Activated CD4-positive, alpha-beta T cell treated with anti-CD3 and anti-CD28 coated beads for 48 hours (primary cell): ENCODE data around the gene RAB1A.
A peak's percentile ranks its signal among the peaks of the same experiment; 100 is the strongest.

Experiments used
- DNase-seq: peaks from one replicate; pipeline ENCODE4 v3.0.0-alpha.2; 2020

The RAB1A gene

DNA sequence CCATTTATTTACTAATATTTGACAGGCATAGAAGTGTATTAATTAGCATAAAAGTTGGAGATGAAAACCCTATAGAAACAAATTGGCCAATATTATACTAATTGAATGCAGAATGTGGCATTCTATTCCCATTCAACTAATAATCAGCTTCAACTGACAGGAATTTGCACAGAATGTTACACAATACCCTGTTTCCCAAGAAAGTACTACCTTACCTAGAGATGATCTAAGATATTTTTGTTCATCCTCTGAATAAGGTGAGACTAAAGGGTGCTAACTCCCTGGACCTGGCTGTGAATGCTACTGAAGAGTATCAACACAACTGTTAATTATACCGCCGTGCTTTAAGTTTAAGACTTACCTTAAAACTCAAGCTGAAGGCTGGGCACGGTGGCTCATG lies 44.8 kb downstream of the RAB1A start:
- no peak for DNase-seq

DNA sequence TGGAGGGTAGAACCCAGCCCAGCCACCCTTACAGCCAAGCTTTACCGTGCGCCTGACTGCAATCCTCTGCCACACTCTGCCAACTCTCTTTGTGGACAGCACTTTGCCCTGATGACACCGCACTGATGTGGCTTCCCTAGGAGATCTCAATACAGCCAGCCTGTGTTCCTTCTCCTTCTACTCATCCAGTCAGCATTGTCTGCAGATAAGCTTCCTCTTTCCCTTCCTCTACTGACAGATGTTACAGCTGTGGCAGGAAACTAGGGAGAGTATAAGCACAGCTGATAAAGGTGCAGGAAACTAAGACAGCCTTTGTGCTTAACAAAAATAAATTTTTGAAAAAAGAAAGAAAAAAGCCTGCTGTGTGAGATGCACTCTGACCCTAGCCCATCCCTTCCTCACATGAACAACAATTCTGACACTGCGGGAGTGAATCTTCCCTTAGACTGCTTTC lies 48.6 kb downstream of the RAB1A start:
- DNase-seq: no peak

DNA sequence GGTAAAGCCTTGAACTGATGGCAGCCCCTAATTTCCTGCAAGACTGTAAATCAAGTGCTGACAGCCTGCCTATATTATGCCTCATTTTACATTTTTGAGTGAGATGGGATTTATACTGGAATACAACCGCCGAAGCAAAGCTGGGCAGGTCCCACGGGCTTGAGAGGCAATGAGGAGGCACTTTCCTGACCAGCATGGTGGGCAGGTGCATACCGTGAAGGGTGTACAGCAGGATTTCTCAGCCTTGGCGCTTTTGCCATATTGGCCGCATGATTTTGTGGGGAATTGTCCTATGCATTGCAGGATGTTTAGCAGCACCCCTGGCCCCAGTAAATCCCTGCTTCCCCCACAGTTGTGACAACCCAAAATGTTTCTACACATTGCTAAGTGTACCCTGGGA lies 50.9 kb downstream of the RAB1A start:
- no peak for DNase-seq

- DNase-seq: no peak
These were observed 52.0 kb downstream of the RAB1A start for GRCh38 chr2:65077898-65078297.

- no peak for DNase-seq
These were observed 53.6 kb downstream of the RAB1A start for GRCh38 chr2:65076345-65076710.

- DNase-seq: no peak
These were observed 54.1 kb downstream of the RAB1A start for GRCh38 chr2:65075605-65076344.

DNA sequence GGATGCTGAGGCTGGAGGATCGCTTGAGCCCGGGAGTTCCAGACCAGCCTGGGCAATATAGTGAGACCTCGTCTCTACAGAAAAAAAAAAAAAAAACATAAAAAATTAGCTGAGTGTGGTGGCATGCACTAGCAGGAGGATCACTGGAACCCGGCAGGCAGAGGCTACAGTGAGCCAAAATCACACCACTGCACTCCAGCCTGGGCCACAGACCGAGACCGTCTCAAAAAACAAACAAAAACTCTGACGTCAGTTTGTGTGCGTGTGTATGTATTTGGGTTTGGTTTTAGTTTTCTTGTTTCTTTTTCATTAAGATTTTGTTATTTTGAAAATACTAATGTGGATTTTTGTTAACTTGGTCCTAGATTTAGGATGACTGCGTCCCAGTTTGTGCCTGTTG lies 54.7 kb downstream of the RAB1A start:
- DNase-seq: no peak

DNA sequence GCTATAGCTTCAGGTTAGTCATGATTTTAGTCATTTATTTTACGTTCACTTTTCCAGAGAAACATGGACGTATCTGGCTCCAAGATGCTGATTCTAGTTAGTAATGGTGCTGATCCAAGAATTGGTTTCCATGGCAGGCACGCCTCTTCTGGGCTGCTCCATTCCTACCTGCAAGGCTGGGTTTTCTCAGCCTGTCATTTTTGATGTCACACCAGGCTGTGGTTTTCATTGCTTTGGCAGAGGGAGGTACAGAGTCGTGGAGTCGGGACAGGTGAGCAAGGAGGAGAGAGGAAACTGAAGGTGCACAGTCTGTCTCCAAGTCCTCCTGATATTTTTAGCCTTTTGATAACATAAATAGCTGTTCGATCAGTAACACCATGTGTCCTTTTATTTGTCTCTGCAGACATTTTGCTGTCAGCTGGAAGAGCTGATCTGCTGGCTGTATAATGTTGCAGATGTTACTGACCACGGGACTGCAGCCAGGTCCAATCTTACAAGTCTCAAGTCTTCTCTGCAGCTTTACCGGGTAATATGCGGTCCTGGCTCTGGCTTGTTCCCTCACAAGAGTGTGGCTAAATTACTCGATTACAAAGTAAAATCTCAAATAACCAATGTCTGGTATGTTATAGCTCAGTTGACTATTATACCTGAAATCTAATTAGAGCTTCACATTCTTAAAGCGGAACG lies 55.9 kb downstream of the RAB1A start:
- no peak for DNase-seq

- DNase-seq: no peak
These were observed 57.5 kb downstream of the RAB1A start for GRCh38 chr2:65072181-65072970.

- DNase-seq: no peak
These were observed 58.3 kb downstream of the RAB1A start for GRCh38 chr2:65071499-65072180.

GRCh38 chr2:65070856-65071255 lies 59.0 kb downstream of the RAB1A start:
- DNase-seq: no peak

DNA sequence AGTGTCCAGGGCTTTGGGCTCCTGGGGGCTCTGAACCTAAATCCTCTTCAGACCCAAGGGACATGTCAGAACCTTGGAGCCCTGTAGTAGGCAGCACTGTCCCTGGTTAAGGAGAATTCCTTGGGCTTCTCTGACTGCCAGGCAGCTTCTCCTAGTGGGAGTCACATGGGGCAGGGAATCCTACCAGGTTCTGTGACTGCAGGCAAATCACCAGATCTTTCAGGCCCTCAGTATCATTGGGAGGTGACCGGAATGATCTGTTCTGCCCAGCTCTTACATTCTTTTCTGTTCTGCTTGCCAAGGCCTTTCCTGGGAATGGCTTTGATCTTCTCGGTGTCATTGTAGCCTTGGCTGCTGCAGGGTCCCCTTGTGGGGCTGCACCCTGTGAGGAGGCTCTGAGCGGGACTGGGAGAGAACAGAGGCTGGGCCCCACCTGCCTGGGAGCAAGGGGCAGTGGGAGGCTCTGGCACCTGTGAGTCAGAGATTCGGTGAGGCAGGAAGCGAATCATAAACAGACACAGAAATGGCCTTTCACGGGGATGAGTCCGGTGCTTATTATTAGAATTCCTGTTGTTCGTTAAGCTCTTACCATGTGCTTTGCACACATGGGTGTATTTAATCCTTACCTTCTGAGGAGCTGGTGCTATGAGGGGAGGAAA lies 59.6 kb downstream of the RAB1A start:
- peak; percentile 23 for DNase-seq

DNA sequence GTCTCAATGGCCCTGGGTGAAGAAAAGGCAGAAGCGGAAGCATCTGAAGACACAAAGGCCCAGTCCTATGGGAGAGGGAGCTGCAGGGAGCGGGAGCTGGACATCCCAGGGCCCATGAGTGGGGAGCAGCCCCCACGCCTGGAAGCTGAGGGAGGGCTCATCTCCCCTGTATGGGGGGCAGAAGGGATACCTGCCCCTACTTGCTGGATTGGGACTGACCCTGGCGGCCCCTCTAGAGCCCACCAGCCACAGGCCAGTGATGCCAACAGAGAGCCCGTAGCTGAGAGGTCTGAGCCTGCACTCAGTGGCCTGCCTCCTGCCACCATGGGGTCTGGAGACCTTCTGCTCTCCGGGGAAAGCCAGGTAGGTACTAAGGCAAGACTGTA lies 60.5 kb downstream of the RAB1A start:
- DNase-seq: no peak

- DNase-seq: no peak
These were observed 61.9 kb downstream of the RAB1A start for GRCh38 chr2:65067806-65068553.

GRCh38 chr2:65064728-65065552 lies 65.0 kb downstream of the RAB1A start:
- peak; percentile 44 for DNase-seq

DNA sequence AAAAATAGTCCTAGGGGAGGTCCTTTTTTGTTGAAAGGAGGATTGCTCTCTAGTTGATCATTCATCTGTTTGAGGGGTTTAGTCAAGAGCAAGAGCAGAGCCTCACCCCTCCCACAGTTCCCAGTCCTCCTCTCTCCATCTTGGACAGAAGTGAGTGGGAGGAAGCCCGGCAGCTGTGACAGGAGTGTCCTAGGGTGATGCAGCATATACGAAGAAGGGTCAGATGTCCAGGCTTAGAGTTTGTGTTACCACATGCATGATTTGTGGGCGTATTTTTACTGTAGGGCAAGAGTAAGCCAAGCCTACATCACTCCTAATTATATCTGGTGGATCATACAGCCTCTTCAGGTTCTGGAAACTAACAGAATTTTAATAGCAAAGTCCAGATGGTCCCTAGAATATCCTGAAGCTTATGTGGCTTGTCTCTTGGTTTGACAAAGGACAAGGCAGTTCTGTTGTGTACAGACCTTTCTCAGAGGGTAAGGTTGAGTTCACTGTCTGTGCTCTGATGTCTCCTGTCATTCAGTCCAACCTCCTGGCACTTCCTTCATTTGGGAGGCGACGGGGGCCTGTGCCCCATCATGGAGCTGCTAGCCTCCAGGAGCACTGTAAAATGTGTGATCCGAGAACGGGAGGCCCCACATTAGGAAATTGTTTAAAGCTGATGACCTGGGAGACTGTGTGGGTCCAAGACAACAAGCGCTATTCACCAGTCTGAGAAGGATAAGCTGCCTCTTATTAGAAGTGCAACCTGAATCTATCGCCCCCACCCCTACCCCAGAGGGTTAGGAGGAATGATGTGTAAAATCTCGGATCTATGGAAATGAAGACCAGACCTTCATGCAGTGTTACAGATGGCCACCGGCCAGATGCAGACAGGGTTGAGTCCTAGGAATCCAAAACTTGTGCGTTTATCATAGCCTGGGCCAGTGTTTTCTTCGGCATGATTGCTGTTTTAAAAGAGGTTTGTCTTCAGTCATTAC lies 66.8 kb downstream of the RAB1A start:
- DNase-seq: no peak

GRCh38 chr2:65061910-65062339 lies 68.0 kb downstream of the RAB1A start:
- DNase-seq: no peak

DNA sequence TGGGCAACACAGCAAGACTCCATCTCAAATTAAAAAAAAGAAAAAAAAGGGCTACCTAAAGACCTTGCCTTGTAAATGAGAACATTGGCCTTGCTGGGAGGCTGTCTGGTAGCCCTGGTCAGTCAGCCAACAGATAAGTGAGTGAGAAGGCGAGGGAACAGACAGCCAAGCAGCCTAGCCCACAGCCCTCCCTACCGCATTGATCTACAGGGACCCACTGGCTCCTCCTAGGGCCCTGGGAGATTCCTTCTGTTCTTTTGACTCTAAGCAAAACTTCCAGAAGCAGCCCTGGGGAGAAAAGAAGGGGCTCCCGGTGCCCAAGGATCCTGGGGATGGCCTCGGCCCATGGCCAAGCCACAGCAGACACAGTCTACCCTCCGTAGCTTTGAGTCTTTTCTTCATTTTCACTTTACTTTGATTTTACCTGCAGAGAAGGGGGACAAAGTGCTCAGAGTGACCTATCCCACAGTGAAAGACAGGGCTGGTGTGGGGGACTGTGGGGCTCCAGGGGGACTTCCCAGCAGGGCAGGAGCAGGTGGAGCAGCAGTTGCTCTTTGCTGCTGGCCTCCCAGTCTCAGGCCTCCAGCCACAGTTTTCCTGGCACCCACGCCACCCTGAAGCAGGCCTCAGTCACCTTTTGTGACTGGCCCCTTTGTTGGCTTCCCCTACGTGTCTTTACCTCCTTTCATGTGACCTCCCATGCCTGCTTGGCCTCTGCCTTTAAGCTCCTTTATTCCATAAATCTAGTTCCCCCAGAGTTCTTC lies 68.6 kb downstream of the RAB1A start:
- DNase-seq: no peak

DNA sequence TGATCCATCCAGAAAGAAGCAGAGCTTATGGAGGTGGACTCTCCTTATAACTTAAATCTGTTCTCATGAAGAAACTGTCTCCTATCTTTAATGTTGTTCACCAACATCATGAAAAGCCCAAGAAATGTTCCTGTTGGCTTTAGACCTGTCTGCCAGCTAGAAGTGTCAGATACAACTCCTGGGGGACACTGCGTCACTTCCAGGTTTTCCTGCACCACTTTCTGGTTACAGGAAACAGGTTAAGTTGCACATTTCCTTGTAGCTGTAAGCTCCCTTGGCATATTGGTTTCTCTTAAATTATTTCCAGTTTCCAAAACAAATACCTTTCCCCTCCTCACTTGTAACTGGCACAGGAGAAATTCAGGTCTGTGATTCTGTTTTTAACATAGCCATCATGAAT lies 70.8 kb downstream of the RAB1A start:
- no peak for DNase-seq
